T47D (cell line): ENCODE data around the gene RAPGEF2.
"Not testable (repeated sequence)": the region's sequence is repeated elsewhere in the genome, so short reads cannot be mapped to it uniquely, and the experiment has no call there.

ENCODE experiments used
- DNase-seq, 2 experiments: peaks; one replicate each; pipeline versions ENCODE4 v3.0.0 to v3.0.0-alpha.2; 2011 to 2012; ENCODE audit warnings: low read depth in 1 of 2, low spot score in 1 of 2
- JUND ChIP-seq: IDR thresholded peaks from 2 replicates; pipeline ENCODE4 v1.6.1; 2012; ENCODE audit warnings: low read depth
- in situ Hi-C: cut with HindIII; loops from 2 replicates; pipeline ENCODE4 v1.10.0; 2016; ENCODE audit warnings: low sequenced_read_pairs, low pct_unique_long_range_greater_than_20kb

The RAPGEF2 gene, protein sequence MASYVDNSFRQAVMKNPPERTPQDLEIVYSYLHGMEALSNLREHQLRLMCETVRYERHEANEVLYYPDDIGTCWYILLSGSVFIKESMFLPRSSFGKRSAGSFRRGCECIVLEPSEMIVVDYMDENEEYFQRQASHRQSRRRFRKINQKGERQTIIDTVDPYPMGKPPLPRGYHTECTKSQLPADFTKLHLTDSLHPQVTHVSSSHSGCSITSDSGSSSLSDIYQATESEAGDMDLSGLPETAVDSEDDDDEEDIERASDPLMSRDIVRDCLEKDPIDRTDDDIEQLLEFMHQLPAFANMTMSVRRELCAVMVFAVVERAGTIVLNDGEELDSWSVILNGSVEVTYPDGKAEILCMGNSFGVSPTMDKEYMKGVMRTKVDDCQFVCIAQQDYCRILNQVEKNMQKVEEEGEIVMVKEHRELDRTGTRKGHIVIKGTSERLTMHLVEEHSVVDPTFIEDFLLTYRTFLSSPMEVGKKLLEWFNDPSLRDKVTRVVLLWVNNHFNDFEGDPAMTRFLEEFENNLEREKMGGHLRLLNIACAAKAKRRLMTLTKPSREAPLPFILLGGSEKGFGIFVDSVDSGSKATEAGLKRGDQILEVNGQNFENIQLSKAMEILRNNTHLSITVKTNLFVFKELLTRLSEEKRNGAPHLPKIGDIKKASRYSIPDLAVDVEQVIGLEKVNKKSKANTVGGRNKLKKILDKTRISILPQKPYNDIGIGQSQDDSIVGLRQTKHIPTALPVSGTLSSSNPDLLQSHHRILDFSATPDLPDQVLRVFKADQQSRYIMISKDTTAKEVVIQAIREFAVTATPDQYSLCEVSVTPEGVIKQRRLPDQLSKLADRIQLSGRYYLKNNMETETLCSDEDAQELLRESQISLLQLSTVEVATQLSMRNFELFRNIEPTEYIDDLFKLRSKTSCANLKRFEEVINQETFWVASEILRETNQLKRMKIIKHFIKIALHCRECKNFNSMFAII (N-terminal part only)

DNA sequence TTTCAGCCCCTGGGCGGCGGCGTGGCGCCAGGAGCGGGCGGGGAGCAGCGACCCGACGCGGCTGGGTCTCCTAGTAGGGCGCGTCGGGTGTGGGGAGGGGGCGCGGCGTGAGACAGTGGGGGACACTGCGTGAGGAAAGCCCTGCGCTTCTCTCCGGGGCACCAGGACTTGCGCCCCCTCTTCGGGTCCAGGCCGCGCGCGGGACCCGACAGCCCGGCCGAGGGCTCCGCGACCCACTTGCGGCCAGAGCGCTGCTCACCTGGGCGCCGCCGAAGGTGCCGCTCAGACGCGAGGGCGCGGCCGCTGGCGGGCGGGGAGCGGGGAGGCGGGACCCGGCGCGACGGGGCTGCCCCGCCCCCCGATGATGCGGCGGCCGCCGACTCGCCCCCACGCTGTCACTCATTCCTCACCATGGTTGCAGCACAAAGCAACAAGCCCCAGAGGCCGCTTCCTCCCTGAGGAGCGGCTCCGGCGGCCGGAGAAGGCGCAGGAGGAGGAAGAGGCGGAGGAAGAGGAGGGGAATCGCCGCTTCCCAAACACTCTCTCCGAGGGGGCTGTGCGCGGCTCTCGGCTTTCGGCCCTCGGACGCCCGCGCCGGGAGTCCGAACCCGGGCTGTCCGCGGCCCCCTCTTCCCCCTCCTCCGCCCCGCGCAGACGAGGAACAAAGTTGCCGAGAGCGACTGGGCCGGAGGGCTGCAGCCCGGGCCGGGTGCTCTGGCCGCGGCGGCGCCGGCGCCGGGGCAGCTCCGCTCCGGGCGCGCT, at the start of gene RAPGEF2:
TSS of gene RAPGEF2 (plus strand) at position 458 of the 762 bp plus-strand sequence. CDS start 1,084 bp downstream, outside the sequence.
- peak; percentile 87 to 94 for DNase-seq
- no peak for TF ChIP-seq JUND
- in situ Hi-C loops: no loop called here

DNA sequence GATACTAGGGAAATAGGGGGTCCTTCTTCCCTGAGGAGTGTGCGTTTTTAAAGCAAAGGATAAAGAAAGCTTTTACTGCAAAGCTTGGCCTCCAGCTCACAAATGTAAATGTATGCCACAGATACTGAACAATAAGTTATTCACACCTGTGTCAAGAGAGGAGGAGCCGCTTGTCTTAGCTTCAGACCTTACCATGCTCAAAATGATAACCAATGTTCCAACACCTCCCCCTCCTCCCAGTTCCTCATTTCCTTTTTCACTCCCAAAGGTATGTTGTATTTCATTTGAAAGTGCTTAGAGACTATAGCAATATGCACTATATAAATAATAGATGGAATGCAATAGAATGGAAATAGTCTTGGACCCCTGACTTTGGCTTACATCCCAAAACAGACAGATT, 47.0 kb upstream of the RAPGEF2 start:
- TF ChIP-seq JUND: no peak
- in situ Hi-C loops: no loop called here
- DNase-seq: no peak

DNA sequence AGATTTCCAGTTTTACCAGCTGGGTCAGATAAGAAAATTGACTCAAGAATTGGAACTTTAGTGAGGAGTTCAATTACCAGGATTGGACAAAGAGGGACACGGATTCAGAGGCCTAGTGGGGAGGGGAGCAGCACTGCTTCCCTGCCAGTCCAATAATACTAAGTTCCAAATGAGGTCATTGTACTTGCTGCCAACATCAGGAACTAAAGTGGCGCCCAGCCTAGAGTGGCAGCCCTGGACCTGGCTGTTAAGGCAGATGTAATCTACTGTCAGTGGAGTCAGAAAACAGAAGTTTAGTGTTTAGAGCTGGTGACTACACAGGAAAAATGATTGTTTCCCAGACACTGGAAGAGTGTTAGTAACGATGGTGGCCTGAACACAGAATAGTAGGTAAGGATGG, 42.7 kb upstream of the RAPGEF2 start:
- no peak for TF ChIP-seq JUND
- no peak for DNase-seq
- in situ Hi-C loops: no loop called here

DNA sequence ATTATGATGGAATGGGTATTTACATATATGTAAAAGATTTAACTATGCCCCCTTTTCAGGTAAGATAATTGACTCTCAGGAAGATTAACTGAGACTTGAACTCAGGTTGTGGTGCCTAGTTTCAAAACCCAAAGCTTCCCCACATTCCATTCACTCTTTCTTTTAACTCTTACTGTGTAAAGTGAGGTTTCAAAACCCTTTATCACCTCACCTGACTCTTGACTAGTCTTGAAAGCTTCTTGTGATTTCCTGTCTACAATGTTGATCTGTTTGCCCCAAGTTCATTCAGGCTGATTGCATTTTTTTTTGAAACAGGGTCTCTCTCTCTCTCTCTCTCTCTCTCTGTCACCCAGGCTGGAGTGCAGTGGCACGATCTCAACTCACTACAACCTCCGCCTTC, 40.5 kb upstream of the RAPGEF2 start:
- in situ Hi-C loops: no loop called here
- no peak for TF ChIP-seq JUND
- no peak for DNase-seq

DNA sequence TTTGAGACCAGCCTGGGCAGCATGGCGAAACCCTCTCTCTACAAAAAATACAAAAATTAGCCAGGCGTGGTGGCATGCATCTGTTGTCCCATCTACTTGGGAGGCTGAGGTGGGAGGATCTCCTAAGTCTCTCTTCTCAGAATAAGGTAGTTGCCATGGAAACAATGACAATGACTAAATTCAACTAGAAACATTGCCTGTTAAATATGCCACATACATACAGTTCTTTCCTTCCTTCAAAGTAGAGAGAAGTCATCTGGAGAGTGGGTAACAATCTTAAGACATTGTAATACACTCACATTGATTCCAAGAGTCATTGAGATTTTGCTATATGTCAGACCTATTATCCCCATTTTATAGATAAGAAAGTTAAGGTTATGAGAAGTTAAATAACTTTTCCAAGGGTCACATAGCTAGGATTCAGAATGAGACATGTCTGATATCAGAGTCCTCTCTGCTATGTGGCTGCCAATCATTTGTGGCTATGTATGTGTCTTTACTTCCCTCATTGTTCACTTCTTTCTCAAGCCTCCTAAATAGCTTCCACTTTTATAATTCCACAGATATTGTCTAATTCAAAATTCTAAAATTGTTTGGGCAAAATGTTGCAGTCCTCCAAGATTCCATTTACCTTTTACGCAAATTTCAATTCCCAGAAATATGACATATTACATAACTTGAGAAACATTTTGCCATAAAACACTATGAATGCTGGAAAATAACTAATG, 37.2 kb upstream of the RAPGEF2 start:
- no peak for TF ChIP-seq JUND
- in situ Hi-C loops: no loop called here

DNA sequence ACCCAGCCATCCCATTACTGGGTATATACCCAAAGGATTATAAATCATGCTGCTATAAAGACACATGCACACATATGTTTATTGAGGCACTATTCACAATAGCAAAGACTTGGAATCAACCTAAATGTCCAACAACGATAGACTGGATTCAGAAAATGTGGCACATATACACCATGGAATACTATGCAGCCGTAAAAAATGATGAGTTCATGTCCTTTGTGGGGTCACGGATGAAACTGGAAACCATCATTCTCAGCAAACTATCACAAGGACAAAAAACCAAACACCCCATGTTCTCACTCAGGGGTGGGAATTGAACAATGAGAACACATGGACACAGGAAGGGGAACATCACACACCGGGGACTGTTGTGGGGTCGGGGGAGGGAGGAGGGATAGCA, 34.7 kb upstream of the RAPGEF2 start:
- in situ Hi-C loops, DNase-seq: not testable (repeated sequence)

More for the DNA sequence above, 37.2 kb upstream of the RAPGEF2 start:
- no peak for DNase-seq

DNA sequence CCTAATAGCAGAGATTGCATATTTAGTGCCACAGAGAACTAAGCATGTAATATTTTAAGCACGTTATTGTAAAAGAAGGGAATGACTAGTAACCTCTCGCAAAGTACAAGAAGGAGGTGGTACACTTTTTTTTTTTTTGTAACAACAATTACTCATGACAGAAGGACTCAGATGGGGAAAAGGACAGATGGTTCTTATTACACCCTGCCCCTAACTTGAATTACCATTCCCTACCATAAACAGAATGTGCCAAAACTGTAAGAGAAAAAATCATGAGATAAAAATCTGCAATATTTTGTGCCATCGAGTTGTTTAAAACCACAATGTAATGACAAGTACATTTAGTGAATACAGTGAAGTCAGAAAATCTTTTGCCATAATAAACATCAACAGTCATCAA, 33.0 kb upstream of the RAPGEF2 start:
- in situ Hi-C loops: no loop called here
- DNase-seq: no peak
- no peak for TF ChIP-seq JUND

DNA sequence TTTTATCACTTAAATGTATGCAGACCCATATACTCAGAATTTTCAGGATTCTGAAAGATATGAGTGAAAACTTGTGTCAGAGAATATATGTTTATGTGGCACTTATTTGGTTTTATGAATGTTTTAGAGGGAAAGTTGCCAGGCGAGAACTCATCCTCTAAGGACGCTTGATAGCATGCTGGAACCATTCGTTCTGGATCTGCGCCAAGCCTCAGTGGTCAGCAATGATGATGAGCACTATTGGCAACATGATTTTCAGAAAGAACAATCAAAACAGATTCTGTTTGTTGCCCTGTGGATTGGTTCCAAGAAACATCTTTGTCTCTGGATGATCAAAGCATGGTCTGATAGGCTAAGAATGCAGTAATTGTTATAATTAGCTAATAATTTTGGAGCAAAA, 32.1 kb upstream of the RAPGEF2 start:
- in situ Hi-C loops: no loop called here
- DNase-seq: no peak
- no peak for TF ChIP-seq JUND

DNA sequence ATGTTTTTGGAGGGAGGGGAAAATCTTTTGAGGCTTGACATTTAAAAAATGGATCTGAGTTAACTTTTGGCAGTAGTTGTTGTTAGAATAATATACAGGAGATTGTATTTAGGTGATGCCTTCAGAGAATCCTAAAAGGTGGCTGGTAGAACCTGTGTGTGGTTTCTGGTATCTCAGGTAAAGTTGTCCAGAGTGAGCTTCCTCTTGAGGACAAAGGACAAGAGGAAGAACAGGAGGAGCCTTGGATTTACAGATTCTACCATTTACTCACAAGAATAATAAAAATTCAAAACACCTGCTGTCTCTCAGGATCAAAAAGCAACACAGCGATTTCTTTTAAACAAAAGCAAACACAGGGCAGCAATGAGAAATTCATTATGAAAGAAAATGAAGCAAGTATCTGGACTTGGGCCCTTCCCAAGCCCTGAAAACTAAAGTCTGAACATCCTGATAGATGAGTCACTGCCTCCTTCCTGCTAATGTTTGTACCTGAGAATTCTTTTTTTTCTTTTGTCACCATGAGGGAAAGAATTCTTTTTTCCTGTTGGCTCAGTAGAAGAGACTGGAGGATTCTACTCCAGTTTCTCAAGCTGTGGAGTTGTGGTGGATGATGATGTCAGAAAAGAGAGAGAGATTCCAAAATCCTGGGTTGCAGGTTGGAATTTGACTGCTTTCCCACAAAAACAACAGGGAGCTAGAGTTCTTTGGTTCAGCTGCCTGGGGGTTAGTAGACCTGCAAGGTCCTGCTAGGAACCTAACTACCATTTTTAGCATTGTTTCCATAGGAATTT, 31.5 kb upstream of the RAPGEF2 start:
- DNase-seq: no peak
- in situ Hi-C loops: no loop called here
- no peak for TF ChIP-seq JUND

DNA sequence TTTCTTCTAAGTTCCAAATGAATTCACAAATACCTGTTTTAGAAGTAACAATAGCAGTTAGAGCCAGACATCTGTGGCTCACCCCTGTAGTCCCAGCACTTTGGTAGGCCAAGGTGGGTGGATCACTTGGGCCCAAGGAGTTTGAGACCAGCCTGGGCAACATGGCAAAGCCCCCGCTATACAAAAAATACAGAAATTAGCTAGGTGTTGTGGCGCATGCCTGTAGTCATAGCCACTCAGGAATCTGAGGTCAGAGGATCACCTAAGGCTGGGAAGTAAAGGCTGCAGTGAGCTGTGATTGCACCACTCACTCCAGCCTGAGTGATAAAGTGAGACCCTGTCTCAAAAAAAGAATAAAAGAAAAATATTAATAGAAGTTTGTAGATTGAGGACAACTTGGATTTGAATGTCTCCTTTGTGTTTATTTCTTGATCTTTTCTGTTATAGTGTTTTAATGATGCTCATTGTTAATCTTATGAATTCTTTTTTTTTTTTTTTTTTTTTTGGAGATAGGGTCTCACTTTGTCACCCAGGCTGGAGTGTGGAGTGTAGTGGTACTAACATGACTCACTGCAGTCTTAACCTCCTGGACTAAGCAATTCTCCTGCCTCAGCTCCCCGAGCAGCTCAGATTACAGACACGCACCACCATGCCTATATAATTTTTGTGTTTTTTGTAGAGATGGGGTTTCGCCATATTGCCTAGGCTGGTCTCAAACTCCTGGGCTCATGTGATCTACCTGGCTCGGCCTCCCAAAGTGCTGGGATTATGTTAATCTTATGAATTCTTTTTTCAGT, 30.7 kb upstream of the RAPGEF2 start:
- DNase-seq: no peak
- in situ Hi-C loops: no loop called here
- no peak for TF ChIP-seq JUND
